ENCODE results near the gene PPARGC1A. TPM values are rescaled to one million over a fixed set of nuclear protein-coding genes. Genes with fewer than 3 reads are reported as not detected.

PPARGC1A gene
- total and polyA plus RNA-seq, 2 experiments from 2014 or later = 0.76 to 3.3 TPM

DNA sequence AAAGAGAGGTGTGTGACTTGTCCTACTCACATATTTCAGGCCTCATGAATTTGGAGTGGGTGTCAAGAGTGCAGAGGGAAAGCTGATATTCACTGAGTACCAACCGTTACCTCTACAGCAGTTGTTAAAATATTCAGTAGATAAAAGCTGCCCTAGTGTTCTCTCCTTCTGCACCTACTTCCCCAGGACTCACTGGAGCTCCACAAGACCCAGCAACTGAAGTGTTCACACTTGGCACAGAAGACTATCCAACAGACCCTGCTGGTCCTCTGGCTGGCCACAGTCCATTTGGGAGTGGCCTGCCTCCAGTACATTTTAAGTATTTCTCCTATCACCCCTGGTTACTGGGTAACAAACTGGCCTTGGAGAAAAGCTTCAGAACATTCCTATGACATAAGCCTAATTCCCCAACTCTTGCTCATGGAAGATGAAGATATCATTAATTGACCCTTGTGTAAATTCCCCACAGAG is 70.8 kb downstream of the PPARGC1A start:
- ATAC-seq (no peak), DNase-seq (ENCODE audit: low spot score) (no peak)
- no peak overlapping the region for H2AFZ ChIP-seq
- no peaks in the 10 kb centered on the region for H4K20me1 ChIP-seq (replicated peaks; ENCODE audit: insufficient read depth)
- Mint-ChIP-seq H3K27me3 (ENCODE audit: insufficient read depth, low read depth, poor library complexity) (no peaks in the 10 kb centered on the region), H3K27ac (no peak overlapping the region), H3K9me3 (no peaks in the 10 kb centered on the region), H3K36me3 (ENCODE audit: low read depth) (no peaks in the 10 kb centered on the region), H3K4me1 (peaks cover 16% of the 10 kb centered on the region; the same call in 2 of the 3 replicates), H3K4me3 (no peak overlapping the region)
- H3K9me2 ChIP-seq (ENCODE audit: insufficient read depth) = no peaks in the 10 kb centered on the region; the same call in 1 of the 2 replicates
- no peaks in the 10 kb centered on the region for H3K36me3 ChIP-seq (ENCODE audit: insufficient read depth)
- H3K27me3 ChIP-seq (ENCODE audit: insufficient read depth) = no peaks in the 10 kb centered on the region
- no peak overlapping the region for H3K4me3 ChIP-seq
- H3F3A ChIP-seq (replicated peaks; ENCODE audit: low read depth) = no peaks in the 10 kb centered on the region
- peaks cover 7% of the 10 kb centered on the region; the same call in 1 of the 2 replicates for H3K4me1 ChIP-seq (ENCODE audit: insufficient read depth)
- no peaks in the 10 kb centered on the region for H3K79me2 ChIP-seq (replicated peaks; ENCODE audit: insufficient read depth)
- H3K27ac ChIP-seq (ENCODE audit: low read depth) = no peak overlapping the region
- H3K4me2 ChIP-seq = no peak overlapping the region
- TF ChIP-seq, protein P1, sequence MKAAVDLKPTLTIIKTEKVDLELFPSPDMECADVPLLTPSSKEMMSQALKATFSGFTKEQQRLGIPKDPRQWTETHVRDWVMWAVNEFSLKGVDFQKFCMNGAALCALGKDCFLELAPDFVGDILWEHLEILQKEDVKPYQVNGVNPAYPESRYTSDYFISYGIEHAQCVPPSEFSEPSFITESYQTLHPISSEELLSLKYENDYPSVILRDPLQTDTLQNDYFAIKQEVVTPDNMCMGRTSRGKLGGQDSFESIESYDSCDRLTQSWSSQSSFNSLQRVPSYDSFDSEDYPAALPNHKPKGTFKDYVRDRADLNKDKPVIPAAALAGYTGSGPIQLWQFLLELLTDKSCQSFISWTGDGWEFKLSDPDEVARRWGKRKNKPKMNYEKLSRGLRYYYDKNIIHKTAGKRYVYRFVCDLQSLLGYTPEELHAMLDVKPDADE (IDR thresholded peaks at IDR 0.05) = no peak
- TF ChIP-seq NANOG (IDR thresholded peaks at IDR 0.05; ENCODE audit: borderline replicate concordance) = no peak
- no peak for TF ChIP-seq ZNF114 (CRISPR knock-in tag; IDR thresholded peaks at IDR 0.05)
- no peak for TF ChIP-seq CREB1 (CRISPR knock-in tag; IDR thresholded peaks at IDR 0.05; ENCODE audit: low read depth)
- no peak for TF ChIP-seq EZH2 (IDR thresholded peaks at IDR 0.05; ENCODE audit: low read depth, unreplicated experiment)
- TF ChIP-seq POLR2AphosphoS5 (IDR thresholded peaks at IDR 0.05; ENCODE audit: low read depth) = no peak
- TF ChIP-seq STAT1 (IDR thresholded peaks at IDR 0.05; ENCODE audit: unreplicated experiment) = no peak
- TF ChIP-seq EZH2phosphoT487 (IDR thresholded peaks at IDR 0.05; ENCODE audit: unreplicated experiment) = no peak
- TF ChIP-seq, protein P2, sequence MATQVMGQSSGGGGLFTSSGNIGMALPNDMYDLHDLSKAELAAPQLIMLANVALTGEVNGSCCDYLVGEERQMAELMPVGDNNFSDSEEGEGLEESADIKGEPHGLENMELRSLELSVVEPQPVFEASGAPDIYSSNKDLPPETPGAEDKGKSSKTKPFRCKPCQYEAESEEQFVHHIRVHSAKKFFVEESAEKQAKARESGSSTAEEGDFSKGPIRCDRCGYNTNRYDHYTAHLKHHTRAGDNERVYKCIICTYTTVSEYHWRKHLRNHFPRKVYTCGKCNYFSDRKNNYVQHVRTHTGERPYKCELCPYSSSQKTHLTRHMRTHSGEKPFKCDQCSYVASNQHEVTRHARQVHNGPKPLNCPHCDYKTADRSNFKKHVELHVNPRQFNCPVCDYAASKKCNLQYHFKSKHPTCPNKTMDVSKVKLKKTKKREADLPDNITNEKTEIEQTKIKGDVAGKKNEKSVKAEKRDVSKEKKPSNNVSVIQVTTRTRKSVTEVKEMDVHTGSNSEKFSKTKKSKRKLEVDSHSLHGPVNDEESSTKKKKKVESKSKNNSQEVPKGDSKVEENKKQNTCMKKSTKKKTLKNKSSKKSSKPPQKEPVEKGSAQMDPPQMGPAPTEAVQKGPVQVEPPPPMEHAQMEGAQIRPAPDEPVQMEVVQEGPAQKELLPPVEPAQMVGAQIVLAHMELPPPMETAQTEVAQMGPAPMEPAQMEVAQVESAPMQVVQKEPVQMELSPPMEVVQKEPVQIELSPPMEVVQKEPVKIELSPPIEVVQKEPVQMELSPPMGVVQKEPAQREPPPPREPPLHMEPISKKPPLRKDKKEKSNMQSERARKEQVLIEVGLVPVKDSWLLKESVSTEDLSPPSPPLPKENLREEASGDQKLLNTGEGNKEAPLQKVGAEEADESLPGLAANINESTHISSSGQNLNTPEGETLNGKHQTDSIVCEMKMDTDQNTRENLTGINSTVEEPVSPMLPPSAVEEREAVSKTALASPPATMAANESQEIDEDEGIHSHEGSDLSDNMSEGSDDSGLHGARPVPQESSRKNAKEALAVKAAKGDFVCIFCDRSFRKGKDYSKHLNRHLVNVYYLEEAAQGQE (IDR thresholded peaks at IDR 0.05; ENCODE audit: unreplicated experiment) = no peak
- TF ChIP-seq, protein P3, sequence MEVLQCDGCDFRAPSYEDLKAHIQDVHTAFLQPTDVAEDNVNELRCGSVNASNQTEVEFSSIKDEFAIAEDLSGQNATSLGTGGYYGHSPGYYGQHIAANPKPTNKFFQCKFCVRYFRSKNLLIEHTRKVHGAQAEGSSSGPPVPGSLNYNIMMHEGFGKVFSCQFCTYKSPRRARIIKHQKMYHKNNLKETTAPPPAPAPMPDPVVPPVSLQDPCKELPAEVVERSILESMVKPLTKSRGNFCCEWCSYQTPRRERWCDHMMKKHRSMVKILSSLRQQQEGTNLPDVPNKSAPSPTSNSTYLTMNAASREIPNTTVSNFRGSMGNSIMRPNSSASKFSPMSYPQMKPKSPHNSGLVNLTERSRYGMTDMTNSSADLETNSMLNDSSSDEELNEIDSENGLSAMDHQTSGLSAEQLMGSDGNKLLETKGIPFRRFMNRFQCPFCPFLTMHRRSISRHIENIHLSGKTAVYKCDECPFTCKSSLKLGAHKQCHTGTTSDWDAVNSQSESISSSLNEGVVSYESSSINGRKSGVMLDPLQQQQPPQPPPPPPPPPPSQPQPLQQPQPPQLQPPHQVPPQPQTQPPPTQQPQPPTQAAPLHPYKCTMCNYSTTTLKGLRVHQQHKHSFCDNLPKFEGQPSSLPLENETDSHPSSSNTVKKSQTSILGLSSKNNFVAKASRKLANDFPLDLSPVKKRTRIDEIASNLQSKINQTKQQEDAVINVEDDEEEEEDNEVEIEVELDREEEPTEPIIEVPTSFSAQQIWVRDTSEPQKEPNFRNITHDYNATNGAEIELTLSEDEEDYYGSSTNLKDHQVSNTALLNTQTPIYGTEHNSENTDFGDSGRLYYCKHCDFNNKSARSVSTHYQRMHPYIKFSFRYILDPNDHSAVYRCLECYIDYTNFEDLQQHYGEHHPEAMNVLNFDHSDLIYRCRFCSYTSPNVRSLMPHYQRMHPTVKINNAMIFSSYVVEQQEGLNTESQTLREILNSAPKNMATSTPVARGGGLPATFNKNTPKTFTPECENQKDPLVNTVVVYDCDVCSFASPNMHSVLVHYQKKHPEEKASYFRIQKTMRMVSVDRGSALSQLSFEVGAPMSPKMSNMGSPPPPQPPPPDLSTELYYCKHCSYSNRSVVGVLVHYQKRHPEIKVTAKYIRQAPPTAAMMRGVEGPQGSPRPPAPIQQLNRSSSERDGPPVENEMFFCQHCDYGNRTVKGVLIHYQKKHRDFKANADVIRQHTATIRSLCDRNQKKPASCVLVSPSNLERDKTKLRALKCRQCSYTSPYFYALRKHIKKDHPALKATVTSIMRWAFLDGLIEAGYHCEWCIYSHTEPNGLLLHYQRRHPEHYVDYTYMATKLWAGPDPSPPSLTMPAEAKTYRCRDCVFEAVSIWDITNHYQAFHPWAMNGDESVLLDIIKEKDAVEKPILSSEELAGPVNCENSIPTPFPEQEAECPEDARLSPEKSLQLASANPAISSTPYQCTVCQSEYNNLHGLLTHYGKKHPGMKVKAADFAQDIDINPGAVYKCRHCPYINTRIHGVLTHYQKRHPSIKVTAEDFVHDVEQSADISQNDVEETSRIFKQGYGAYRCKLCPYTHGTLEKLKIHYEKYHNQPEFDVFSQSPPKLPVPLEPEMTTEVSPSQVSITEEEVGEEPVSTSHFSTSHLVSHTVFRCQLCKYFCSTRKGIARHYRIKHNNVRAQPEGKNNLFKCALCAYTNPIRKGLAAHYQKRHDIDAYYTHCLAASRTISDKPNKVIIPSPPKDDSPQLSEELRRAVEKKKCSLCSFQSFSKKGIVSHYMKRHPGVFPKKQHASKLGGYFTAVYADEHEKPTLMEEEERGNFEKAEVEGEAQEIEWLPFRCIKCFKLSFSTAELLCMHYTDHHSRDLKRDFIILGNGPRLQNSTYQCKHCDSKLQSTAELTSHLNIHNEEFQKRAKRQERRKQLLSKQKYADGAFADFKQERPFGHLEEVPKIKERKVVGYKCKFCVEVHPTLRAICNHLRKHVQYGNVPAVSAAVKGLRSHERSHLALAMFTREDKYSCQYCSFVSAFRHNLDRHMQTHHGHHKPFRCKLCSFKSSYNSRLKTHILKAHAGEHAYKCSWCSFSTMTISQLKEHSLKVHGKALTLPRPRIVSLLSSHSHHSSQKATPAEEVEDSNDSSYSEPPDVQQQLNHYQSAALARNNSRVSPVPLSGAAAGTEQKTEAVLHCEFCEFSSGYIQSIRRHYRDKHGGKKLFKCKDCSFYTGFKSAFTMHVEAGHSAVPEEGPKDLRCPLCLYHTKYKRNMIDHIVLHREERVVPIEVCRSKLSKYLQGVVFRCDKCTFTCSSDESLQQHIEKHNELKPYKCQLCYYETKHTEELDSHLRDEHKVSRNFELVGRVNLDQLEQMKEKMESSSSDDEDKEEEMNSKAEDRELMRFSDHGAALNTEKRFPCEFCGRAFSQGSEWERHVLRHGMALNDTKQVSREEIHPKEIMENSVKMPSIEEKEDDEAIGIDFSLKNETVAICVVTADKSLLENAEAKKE (CRISPR knock-in tag; IDR thresholded peaks at IDR 0.05) = no peak
- TF ChIP-seq ZNF331 (CRISPR knock-in tag; IDR thresholded peaks at IDR 0.05; ENCODE audit: low read depth) = no peak
- no peak for TF ChIP-seq JUNB (IDR thresholded peaks at IDR 0.05; ENCODE audit: unreplicated experiment)
- TF ChIP-seq, protein P4, sequence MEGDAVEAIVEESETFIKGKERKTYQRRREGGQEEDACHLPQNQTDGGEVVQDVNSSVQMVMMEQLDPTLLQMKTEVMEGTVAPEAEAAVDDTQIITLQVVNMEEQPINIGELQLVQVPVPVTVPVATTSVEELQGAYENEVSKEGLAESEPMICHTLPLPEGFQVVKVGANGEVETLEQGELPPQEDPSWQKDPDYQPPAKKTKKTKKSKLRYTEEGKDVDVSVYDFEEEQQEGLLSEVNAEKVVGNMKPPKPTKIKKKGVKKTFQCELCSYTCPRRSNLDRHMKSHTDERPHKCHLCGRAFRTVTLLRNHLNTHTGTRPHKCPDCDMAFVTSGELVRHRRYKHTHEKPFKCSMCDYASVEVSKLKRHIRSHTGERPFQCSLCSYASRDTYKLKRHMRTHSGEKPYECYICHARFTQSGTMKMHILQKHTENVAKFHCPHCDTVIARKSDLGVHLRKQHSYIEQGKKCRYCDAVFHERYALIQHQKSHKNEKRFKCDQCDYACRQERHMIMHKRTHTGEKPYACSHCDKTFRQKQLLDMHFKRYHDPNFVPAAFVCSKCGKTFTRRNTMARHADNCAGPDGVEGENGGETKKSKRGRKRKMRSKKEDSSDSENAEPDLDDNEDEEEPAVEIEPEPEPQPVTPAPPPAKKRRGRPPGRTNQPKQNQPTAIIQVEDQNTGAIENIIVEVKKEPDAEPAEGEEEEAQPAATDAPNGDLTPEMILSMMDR (conservative IDR thresholded peaks at IDR 0.05; ENCODE audit: low read depth in 2 of 2) = no peak
